ENCODE measurements around the gene SUMF1.

SUMF1 gene

GRCh38 chr3:4396006-4396405, 71.1 kb downstream of the SUMF1 start:
- no peak overlapping the region for H3K27ac ChIP-seq

DNA sequence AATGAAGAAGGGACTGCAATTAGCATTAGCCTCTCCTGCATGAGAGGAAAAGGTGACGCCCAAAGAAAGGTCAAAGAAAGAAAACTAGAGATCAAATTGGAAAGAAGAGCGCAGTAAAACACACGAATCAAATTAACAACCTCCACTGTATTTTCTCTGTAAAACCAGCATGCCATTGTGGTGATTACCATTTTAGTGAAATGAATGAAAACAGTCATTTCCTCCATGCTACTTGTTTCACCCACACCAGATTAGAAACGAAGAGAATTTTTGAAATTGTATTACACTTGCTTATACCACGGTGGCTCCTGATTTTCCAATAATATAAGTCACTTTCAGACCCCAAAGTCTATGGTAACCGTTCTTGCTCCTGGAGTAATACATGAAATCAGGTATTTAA, 71.6 kb downstream of the SUMF1 start:
- no peak overlapping the region for H3K27ac ChIP-seq
- no peak for DNase-seq (ENCODE audit: low read depth, low spot score)

More at GRCh38 chr3:4396006-4396405, 71.1 kb downstream of the SUMF1 start:
- no peak for DNase-seq (ENCODE audit: low read depth, low spot score)

DNA sequence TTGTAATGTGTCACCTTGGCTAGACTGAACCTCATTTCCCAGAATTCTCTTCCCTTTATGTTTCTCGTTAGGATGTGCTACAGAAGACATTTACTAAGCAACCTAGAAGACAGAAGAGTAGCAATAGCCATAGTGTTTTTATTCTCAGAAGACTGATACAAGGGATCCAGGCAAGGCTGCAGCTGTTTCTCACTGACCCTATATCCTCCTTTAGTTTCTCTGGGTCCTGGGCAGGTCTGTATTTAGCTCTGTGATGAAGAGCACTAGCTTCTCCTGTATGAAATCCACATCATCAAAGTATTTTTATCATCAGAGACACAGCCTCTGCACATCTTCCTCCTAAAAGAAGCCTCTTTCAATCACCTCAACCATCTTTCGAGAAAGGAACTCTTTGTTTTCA, 72.5 kb downstream of the SUMF1 start:
- DNase-seq (ENCODE audit: low read depth, low spot score) = no peak
- H3K27ac ChIP-seq = no peak overlapping the region

- H3K27ac ChIP-seq = no peak overlapping the region
- DNase-seq (ENCODE audit: low read depth, low spot score) = no peak
These were observed 73.0 kb downstream of the SUMF1 start for GRCh38 chr3:4394048-4394447.

- H3K27ac ChIP-seq = no peak overlapping the region
- no peak for DNase-seq (ENCODE audit: low read depth, low spot score)
These were observed 74.1 kb downstream of the SUMF1 start for GRCh38 chr3:4392992-4393391.

DNA sequence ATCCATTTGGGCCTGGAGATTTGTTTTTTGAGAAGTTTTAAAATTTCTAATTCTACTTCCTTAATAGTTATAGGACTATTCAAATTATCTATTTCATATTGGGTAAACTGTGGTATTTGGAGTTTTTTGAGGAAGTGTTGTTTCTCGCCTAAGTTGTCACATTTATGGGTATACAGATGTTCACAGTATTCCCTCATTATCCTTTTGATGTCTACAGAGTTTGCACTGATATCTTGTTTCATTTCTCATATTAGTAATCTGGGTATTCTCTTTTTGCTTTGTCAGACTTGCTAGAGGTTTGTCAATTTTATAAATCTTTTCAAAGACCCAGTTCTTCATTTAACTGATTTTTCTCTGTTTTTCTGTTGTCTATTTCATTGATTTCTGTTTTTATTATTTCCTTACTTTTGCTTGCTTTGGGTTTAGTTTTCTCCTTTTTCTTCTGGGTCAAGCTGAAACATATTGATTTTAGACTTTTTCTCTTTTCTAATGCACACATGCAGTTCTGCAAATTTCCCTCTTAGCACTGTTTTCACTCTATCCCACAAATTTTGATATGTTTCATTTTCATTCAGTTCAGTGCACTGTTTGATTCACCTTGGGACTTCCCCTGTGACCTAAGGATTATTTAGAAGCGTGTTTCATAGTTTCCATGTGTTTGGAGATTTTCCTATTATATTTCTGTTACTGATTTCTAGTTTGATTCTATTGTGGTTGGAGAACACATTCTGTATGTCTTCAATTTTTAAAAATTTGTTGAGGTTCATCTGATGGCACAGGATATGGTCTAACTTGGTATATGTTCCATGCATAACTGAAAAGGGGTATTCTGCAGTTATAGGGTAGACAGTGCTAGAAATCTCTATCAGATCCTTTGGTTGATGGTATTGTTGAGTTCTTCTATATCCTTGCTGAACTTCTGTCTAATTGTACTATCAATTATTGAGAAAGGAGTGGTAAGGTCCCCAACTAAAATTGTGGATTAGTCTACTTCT, 79.6 kb downstream of the SUMF1 start:
- H3K27ac ChIP-seq = no peak overlapping the region
- DNase-seq (ENCODE audit: low read depth, low spot score) = no peak

GRCh38 chr3:4385201-4385600, 81.9 kb downstream of the SUMF1 start:
- no peak for DNase-seq (ENCODE audit: low read depth, low spot score)
- no peak overlapping the region for H3K27ac ChIP-seq

DNA sequence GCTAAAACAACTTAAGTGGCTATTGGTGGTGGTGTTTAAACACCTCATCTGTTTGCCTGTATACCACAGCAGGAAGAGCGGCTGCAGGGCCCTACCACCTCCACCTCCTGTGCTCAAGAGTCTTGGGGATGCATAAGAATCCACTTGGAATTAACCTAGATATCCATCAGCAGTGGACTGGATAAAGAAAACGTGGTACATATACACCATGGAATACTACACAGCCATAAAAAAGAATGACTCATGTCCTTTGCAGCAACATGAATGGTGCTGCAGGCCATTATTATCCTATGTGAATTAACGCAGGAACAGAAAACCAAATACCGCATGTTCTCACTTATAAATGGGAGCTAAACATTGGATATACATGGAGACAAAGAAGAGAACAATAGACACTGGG, 87.1 kb downstream of the SUMF1 start:
- no peak overlapping the region for H3K27ac ChIP-seq
- no peak for DNase-seq (ENCODE audit: low read depth, low spot score)

DNA sequence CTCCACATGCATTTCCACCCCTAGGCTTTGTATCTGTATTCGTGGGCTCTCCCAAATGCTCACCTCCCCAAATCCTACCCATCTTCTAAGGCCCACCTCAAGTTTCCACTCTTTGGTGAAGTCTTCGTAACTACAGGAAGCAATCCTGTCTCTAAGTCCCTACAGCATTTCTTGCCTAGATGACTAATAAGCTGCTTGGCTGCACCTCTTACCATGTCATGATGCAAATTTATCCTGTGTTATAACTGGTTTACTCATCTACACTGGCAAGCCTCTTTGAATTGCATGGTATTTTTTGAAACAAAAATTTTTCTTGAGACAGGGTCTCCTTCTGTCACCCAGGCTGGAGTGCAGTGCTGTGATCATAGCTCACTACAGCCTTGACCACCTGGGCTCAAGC, 90.6 kb downstream of the SUMF1 start:
- peak; percentile 16 for DNase-seq (ENCODE audit: low read depth, low spot score)

GRCh38 chr3:4375911-4376310, 91.2 kb downstream of the SUMF1 start:
- no peak for DNase-seq (ENCODE audit: low read depth, low spot score)
- no peak overlapping the region for H3K27ac ChIP-seq

More for the DNA sequence above, 90.6 kb downstream of the SUMF1 start:
- no peak overlapping the region for H3K27ac ChIP-seq

GRCh38 chr3:4373669-4374068, 93.4 kb downstream of the SUMF1 start:
- DNase-seq (ENCODE audit: low read depth, low spot score) = no peak
- H3K27ac ChIP-seq = no peak overlapping the region

DNA sequence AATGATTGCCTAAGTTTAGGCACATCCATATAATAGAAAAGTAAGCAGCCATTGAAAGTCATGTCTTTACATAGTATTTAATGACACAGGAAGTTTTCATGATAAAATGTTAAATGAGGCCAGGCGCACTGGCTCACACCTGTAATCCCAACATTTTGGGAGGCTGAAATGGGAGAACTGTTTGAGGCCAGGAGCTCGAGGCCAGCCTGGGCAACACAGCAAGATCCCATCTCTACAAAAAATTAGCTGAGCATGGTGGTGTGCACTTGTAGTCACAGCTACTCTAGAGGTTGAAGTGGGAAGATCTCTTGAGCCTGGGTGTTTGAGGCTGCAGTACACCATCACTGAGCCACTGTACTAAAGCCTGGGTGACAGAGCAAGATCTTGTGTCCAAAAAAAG, 104.5 kb downstream of the SUMF1 start:
- no peak overlapping the region for H3K27ac ChIP-seq
- DNase-seq (ENCODE audit: low read depth, low spot score) = no peak

DNA sequence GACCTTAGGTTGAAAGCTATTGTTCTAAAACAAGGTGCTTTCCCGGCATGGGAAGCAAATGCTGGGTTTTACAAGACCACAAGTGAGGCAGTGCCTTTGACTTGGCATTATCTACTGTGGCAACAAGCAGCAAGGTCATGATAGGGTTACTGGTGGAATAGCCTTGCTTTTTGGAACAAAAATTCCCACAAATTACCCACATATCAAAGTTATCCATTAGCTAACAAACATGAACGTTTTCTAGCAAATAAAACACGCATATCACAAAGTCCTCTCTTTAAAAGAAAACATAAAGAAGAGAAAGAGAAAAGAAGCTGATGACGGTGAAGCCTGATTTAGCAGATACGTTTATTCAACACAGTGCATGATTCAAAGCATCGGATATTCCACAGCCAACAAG, 106.3 kb downstream of the SUMF1 start:
- DNase-seq (ENCODE audit: low read depth, low spot score) = no peak
- H3K27ac ChIP-seq = no peak overlapping the region

DNA sequence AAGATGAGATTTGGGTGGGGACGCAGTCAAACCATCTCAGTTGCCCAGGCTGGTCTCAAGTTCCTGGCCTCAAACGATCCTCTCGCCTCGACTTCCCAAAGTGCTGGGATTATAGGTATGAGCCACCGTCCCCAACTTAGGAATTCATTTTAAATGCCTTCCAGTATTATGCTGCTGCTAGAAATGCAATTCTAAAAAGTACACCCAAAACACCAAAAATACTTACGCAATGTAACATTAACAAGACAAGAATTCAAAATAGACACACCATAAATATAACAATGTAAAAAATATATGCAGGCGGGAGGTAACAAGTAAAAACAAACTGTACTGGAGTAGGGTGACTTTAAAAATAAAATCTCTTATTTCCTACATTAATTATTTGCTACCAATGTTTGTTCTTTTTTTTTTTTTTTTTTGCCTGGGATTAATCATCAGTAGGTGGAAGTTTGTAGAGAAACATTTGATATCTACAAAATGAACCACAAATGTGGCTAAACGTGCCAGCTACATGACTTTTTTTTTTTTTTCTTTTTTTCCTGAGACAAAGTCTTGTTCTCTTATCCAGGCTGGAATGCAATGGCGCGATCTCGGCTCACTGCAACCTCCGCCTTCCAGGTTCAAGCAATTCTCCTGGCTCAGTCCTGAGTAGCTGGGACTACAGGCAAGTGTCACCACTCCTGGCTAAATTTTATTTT, 107.1 kb downstream of the SUMF1 start:
- no peak for DNase-seq (ENCODE audit: low read depth, low spot score)
- H3K27ac ChIP-seq = no peak overlapping the region

GRCh38 chr3:4358273-4358672, 108.8 kb downstream of the SUMF1 start:
- H3K27ac ChIP-seq = no peak overlapping the region
- no peak for DNase-seq (ENCODE audit: low read depth, low spot score)

DNA sequence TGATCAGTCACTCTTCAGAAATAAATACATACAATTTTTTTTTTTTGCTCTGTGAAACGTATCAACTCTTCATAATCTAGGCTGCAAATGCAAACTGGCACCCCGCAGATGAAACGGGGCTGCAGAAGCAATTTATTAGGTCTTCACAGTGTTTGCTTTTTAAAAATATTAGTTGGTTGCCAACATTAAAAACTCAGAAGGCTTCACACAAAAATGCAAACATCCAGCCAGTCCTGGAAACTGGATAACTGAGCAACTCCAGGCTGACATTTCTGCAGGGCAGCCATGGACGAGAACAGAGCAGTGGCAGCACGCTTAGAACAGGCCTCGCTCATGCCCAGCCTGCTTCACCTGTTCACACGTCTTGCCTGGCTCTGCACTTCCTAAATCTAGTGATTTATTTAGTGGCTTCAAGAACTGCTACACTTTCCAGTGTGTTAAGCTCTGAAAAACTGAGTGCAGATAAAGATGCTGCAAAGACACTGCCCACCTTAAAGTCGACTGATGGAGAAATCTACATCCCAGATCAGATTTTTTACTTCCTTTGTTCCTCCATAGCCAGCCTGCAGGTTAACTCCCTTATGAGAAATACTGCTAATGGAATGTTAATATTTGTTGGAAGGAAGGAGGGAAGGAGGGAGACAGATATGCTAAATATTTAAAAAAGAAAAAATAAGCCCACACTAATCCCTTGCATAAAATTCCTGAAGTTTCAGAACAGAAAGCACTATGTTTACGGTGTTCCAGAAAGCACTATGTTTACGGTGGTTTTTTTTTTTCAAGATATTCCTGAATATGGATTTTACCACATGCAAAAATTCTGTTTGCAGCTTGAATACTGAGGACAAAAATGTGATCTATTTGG, 110.3 kb downstream of the SUMF1 start:
- no peak for DNase-seq (ENCODE audit: low read depth, low spot score)

GRCh38 chr3:4356220-4356540, 110.9 kb downstream of the SUMF1 start:
- no peak overlapping the region for H3K27ac ChIP-seq

More for the DNA sequence above, 110.3 kb downstream of the SUMF1 start:
- no peak overlapping the region for H3K27ac ChIP-seq

GRCh38 chr3:4355401-4356219, 111.5 kb downstream of the SUMF1 start:
- DNase-seq (ENCODE audit: low read depth, low spot score) = no peak

More at GRCh38 chr3:4356220-4356540, 110.9 kb downstream of the SUMF1 start:
- DNase-seq (ENCODE audit: low read depth, low spot score) = no peak

GRCh38 chr3:4351872-4352271, 115.2 kb downstream of the SUMF1 start:
- H3K27ac ChIP-seq = no peak overlapping the region
- no peak for DNase-seq (ENCODE audit: low read depth, low spot score)

More at GRCh38 chr3:4355401-4356219, 111.5 kb downstream of the SUMF1 start:
- no peak overlapping the region for H3K27ac ChIP-seq

Measured in epithelial cell of prostate (primary cell).